ENCODE measurements around the gene PTPRF.

PTPRF gene

DNA sequence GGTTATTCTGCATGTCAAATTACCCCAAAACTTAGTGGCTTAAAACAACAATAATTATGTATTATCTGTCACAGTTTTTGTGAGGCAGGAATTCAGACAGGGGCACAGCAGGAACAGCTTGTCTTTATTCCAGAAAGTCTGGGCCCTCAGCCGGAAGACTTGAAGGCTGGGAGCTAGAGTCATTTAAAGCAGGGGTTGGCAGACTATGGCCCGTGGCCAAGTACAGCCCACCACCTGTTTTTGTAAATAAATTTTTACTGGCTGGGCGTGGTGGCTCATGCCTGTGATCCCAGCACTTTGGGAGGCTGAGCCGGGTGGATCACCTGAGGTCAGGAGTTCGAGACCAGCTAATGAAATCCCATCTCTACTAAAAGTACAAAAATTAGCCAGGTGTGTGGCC lies 79.7 kb downstream of the PTPRF start:
- no peaks in the 10 kb centered on the region for H3K4me1 ChIP-seq (ENCODE audit: control insufficient read depth in 2 of 2, insufficient read depth in 1 of 2, low read depth in 1 of 2, low read length in 2 of 2)
- WGBS, 2 donors (ENCODE audit: extremely low coverage in 2 of 2, insufficient read length in 2 of 2, insufficient replicate concordance in 1 of 2) = no CpG with 5 or more reads among the region's 5 CpGs
- H3K27me3 ChIP-seq (ENCODE audit: control insufficient read depth in 3 of 3, insufficient read depth in 3 of 3, low read depth in 1 of 3, low read length in 3 of 3) = no peaks in the 10 kb centered on the region

DNA sequence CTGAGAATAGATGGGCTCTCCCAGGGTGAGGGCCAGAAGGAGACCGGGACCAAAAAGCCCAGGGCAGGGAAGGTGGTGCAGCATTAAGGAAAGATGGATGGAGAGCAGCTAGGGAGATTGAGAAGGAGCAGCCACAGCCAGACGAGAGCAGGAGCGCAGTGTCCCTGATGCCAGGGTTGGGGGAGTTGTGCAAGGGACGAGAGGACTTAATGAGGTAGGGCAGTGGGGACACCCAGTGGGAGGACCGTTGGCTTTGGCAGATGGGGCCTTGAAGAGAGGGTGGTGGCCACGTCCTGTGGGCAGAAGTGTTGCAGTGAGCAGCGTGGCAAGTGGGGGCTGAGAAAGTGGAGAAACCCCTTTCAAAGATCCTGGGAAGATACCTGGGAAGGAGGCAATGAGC lies 81.3 kb downstream of the PTPRF start:
- Histone ChIP-seq H3K79me1 (ENCODE audit: low read depth, low read length) (no peaks in the 10 kb centered on the region), H2BK12ac (ENCODE audit: low read length) (no peak overlapping the region), H3K18ac (ENCODE audit: low read length) (no peak overlapping the region), H3K9me3 (replicated peaks in 1 of 2; ENCODE audit: control insufficient read depth in 2 of 2, insufficient read depth in 1 of 2, low read depth in 1 of 2, low read length in 2 of 2) (peaks cover 0 to 3% of the 10 kb centered on the region in 2 donors), H4K91ac (ENCODE audit: low read depth, low read length, poor library complexity) (no peak overlapping the region), H3K4me2 (ENCODE audit: insufficient read depth, low read length, poor library complexity, severe bottlenecking) (no peak overlapping the region), H2AK5ac (ENCODE audit: low read depth, low read length) (no peak overlapping the region), H3K23ac (ENCODE audit: low read depth, low read length, poor library complexity) (no peak overlapping the region), H3K4ac (ENCODE audit: low read length) (no peak overlapping the region), H3K36me3 (replicated peaks in 1 of 2; ENCODE audit: control insufficient read depth in 2 of 2, insufficient read depth in 2 of 2, low read length in 2 of 2) (peaks cover 62 to 81% of the 10 kb centered on the region in 2 donors), H3K4me3 (ENCODE audit: low read length in 2 of 2) (no peak overlapping the region), H2BK15ac (ENCODE audit: low read length) (no peak overlapping the region), H2BK5ac (ENCODE audit: low read length) (no peak overlapping the region), H2AFZ (ENCODE audit: low read length) (no peak overlapping the region), H3K14ac (ENCODE audit: low read length) (no peak overlapping the region), H4K8ac (ENCODE audit: low read depth, low read length) (no peak overlapping the region), H3K9ac (ENCODE audit: low read depth, low read length, poor library complexity) (no peak overlapping the region), H3K27ac (replicated peaks; ENCODE audit: low read length) (no peak overlapping the region), H3K4me1 (ENCODE audit: control insufficient read depth in 2 of 2, insufficient read depth in 1 of 2, low read depth in 1 of 2, low read length in 2 of 2) (no peaks in the 10 kb centered on the region), H2BK120ac (ENCODE audit: low read depth, low read length) (no peak overlapping the region), H3K27me3 (ENCODE audit: control insufficient read depth in 3 of 3, insufficient read depth in 3 of 3, low read depth in 1 of 3, low read length in 3 of 3) (no peaks in the 10 kb centered on the region)
- DNase-seq (ENCODE audit: low spot score) = no peak
- WGBS, 2 donors (ENCODE audit: extremely low coverage in 2 of 2, insufficient read length in 2 of 2, insufficient replicate concordance in 1 of 2) = no CpG with 5 or more reads among the region's 7 CpGs

More for the DNA sequence above, 79.7 kb downstream of the PTPRF start:
- Histone ChIP-seq H4K8ac (ENCODE audit: low read depth, low read length) (no peak overlapping the region), H2BK15ac (ENCODE audit: low read length) (no peak overlapping the region), H3K18ac (ENCODE audit: low read length) (no peak overlapping the region), H3K4ac (ENCODE audit: low read length) (no peak overlapping the region), H3K14ac (ENCODE audit: low read length) (no peak overlapping the region), H2BK5ac (ENCODE audit: low read length) (no peak overlapping the region), H3K23ac (ENCODE audit: low read depth, low read length, poor library complexity) (no peak overlapping the region), H3K9me3 (replicated peaks in 1 of 2; ENCODE audit: control insufficient read depth in 2 of 2, insufficient read depth in 1 of 2, low read depth in 1 of 2, low read length in 2 of 2) (peaks cover 0 to 4% of the 10 kb centered on the region in 2 donors), H3K27ac (replicated peaks; ENCODE audit: low read length) (no peak overlapping the region), H2BK120ac (ENCODE audit: low read depth, low read length) (no peak overlapping the region), H2AK5ac (ENCODE audit: low read depth, low read length) (no peak overlapping the region), H3K4me3 (ENCODE audit: low read length in 2 of 2) (no peak overlapping the region), H2BK12ac (ENCODE audit: low read length) (no peak overlapping the region), H4K91ac (ENCODE audit: low read depth, low read length, poor library complexity) (no peak overlapping the region), H3K4me2 (ENCODE audit: insufficient read depth, low read length, poor library complexity, severe bottlenecking) (no peak overlapping the region), H2AFZ (ENCODE audit: low read length) (no peak overlapping the region), H3K9ac (ENCODE audit: low read depth, low read length, poor library complexity) (no peak overlapping the region), H3K36me3 (replicated peaks in 1 of 2; ENCODE audit: control insufficient read depth in 2 of 2, insufficient read depth in 2 of 2, low read length in 2 of 2) (peaks cover 65 to 85% of the 10 kb centered on the region in 2 donors), H3K79me1 (ENCODE audit: low read depth, low read length) (no peaks in the 10 kb centered on the region)
- no peak for DNase-seq (ENCODE audit: low spot score)

DNA sequence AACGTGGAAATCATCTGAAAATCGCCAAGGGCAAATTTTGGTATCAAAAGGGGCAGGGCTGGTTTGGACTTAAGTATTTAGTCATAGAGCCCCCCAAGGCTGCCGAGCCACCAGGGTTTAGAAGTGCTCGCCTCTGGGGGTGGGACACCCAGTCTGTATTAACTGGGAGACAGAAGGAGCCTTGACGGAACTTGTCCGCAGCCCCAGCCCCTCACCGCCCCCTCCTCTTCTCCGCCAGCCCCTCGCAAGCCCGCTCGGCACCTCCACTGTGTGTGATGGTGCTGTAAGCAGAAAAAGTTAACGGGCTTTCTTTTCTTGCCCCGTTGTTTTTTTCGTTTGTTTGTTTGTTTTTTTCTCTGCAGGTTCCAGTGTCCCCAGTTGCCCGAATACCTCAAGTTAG lies 81.7 kb downstream of the PTPRF start:
- Histone ChIP-seq H2BK5ac (ENCODE audit: low read length) (no peak overlapping the region), H3K9me3 (replicated peaks in 1 of 2; ENCODE audit: control insufficient read depth in 2 of 2, insufficient read depth in 1 of 2, low read depth in 1 of 2, low read length in 2 of 2) (no peaks in the 10 kb centered on the region), H3K9ac (ENCODE audit: low read depth, low read length, poor library complexity) (no peak overlapping the region), H4K8ac (ENCODE audit: low read depth, low read length) (no peak overlapping the region), H2AFZ (ENCODE audit: low read length) (no peak overlapping the region), H2BK15ac (ENCODE audit: low read length) (no peak overlapping the region), H3K4ac (ENCODE audit: low read length) (no peak overlapping the region), H4K91ac (ENCODE audit: low read depth, low read length, poor library complexity) (no peak overlapping the region), H3K27ac (replicated peaks; ENCODE audit: low read length) (no peak overlapping the region), H2BK120ac (ENCODE audit: low read depth, low read length) (no peak overlapping the region), H2BK12ac (ENCODE audit: low read length) (no peak overlapping the region), H3K14ac (ENCODE audit: low read length) (no peak overlapping the region), H3K36me3 (replicated peaks in 1 of 2; ENCODE audit: control insufficient read depth in 2 of 2, insufficient read depth in 2 of 2, low read length in 2 of 2) (peaks cover 61 to 81% of the 10 kb centered on the region in 2 donors), H3K27me3 (ENCODE audit: control insufficient read depth in 3 of 3, insufficient read depth in 3 of 3, low read depth in 1 of 3, low read length in 3 of 3) (no peaks in the 10 kb centered on the region), H2AK5ac (ENCODE audit: low read depth, low read length) (no peak overlapping the region), H3K23ac (ENCODE audit: low read depth, low read length, poor library complexity) (no peak overlapping the region), H3K79me1 (ENCODE audit: low read depth, low read length) (no peaks in the 10 kb centered on the region), H3K4me3 (ENCODE audit: low read length in 2 of 2) (no peak overlapping the region), H3K18ac (ENCODE audit: low read length) (no peak overlapping the region), H3K4me2 (ENCODE audit: insufficient read depth, low read length, poor library complexity, severe bottlenecking) (no peak overlapping the region), H3K4me1 (ENCODE audit: control insufficient read depth in 2 of 2, insufficient read depth in 1 of 2, low read depth in 1 of 2, low read length in 2 of 2) (no peaks in the 10 kb centered on the region)
- WGBS, 2 donors (ENCODE audit: extremely low coverage in 2 of 2, insufficient read length in 2 of 2, insufficient replicate concordance in 1 of 2) = no CpG with 5 or more reads among the region's 15 CpGs
- DNase-seq (ENCODE audit: low spot score) = no peak

DNA sequence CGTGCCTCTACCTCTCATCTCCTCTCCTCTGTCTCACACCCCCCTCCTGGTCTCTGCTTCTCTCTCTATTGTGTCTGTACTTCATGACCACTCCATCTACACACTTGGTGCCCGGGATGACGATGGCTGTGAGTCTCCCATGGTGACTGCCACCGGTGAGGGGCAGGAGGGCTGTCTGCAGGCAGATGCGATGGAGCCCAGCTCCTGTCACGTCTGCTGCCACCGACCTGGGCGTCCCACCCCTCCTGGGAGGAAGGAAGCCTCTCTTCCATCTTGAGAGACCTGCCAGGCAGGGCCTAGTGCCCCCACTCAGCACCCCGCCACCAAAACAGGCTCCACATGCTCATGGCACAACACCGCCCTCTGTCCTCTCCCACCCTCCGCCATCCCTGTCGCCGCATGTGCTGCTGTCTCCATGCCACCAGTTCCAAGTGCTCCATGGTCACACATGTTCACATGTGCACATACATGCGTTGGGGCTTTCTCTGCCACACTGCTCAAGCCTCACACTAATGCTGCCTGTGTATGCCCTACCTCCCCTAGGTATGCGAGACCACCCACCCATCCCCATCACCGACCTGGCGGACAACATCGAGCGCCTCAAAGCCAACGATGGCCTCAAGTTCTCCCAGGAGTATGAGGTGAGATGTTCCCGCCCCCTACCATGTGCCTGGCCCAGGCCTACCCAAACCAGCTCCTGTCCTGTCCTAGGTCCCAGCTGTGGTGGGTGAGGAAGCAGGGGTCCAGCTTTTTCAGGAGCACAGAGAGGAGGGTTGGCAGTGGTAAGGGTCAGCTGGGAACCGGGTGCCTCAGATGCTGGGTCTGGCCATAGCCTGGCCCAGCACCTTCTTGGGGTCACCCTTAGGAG lies 82.6 kb downstream of the PTPRF start:
- H3K14ac ChIP-seq (ENCODE audit: low read length) = no peak overlapping the region
- peaks cover 61 to 82% of the 10 kb centered on the region in 2 donors for H3K36me3 ChIP-seq (replicated peaks in 1 of 2; ENCODE audit: control insufficient read depth in 2 of 2, insufficient read depth in 2 of 2, low read length in 2 of 2)
- H2BK12ac ChIP-seq (ENCODE audit: low read length) = no peak overlapping the region
- H3K27ac ChIP-seq (replicated peaks; ENCODE audit: low read length) = no peak overlapping the region
- no peaks in the 10 kb centered on the region for H3K79me1 ChIP-seq (ENCODE audit: low read depth, low read length)
- no peak overlapping the region for H2BK120ac ChIP-seq (ENCODE audit: low read depth, low read length)
- peak overlapping the region; percentile 68 for H3K23ac ChIP-seq (ENCODE audit: low read depth, low read length, poor library complexity)
- peak overlapping the region; percentile 56 for H3K9ac ChIP-seq (ENCODE audit: low read depth, low read length, poor library complexity)
- H3K4me1 ChIP-seq (ENCODE audit: control insufficient read depth in 2 of 2, insufficient read depth in 1 of 2, low read depth in 1 of 2, low read length in 2 of 2) = no peaks in the 10 kb centered on the region
- H4K91ac ChIP-seq (ENCODE audit: low read depth, low read length, poor library complexity) = no peak overlapping the region
- H3K18ac ChIP-seq (ENCODE audit: low read length) = no peak overlapping the region
- no peak overlapping the region for H3K4me2 ChIP-seq (ENCODE audit: insufficient read depth, low read length, poor library complexity, severe bottlenecking)
- DNase-seq (ENCODE audit: low spot score) = no peak
- H2AFZ ChIP-seq (ENCODE audit: low read length) = no peak overlapping the region
- no peaks in the 10 kb centered on the region for H3K27me3 ChIP-seq (ENCODE audit: control insufficient read depth in 3 of 3, insufficient read depth in 3 of 3, low read depth in 1 of 3, low read length in 3 of 3)
- H3K4me3 ChIP-seq (ENCODE audit: low read length in 2 of 2) = no peak overlapping the region
- no CpG with 5 or more reads among the region's 22 CpGs for WGBS, 2 donors (ENCODE audit: extremely low coverage in 2 of 2, insufficient read length in 2 of 2, insufficient replicate concordance in 1 of 2)
- no peak overlapping the region for H2BK15ac ChIP-seq (ENCODE audit: low read length)
- no peak overlapping the region for H3K4ac ChIP-seq (ENCODE audit: low read length)
- no peak overlapping the region for H4K8ac ChIP-seq (ENCODE audit: low read depth, low read length)
- no peak overlapping the region for H2AK5ac ChIP-seq (ENCODE audit: low read depth, low read length)
- no peak overlapping the region for H2BK5ac ChIP-seq (ENCODE audit: low read length)
- H3K9me3 ChIP-seq (replicated peaks in 1 of 2; ENCODE audit: control insufficient read depth in 2 of 2, insufficient read depth in 1 of 2, low read depth in 1 of 2, low read length in 2 of 2) = no peaks in the 10 kb centered on the region
